T-helper 1 cell treated with Interleukin-12 subunit alpha and Interleukin-12 subunit beta and Interleukin-4 antibody, amounts not matched to agents 30 ng/mL and 1 ng/mL, for 36 hours (primary cell): ENCODE data around the gene GRK1. TPM values are rescaled to one million over a fixed set of nuclear protein-coding genes. Genes with fewer than 3 reads are reported as not detected.

ENCODE experiments used
- intact Hi-C: fragments of 100-400 bp; cut with micrococcal nuclease; formaldehyde crosslinking; loops from one replicate; pipeline ENCODE4 v1.15.1; 2024
- total RNA-seq: library from RNA; stranded (reverse); gene quantifications from 2 replicates; pipeline ENCODE4 v1.2.3, GENCODE V29; 2022

Gene GRK1
- total RNA-seq, 1 donor from 2014 or later, result 0.05 TPM

DNA sequence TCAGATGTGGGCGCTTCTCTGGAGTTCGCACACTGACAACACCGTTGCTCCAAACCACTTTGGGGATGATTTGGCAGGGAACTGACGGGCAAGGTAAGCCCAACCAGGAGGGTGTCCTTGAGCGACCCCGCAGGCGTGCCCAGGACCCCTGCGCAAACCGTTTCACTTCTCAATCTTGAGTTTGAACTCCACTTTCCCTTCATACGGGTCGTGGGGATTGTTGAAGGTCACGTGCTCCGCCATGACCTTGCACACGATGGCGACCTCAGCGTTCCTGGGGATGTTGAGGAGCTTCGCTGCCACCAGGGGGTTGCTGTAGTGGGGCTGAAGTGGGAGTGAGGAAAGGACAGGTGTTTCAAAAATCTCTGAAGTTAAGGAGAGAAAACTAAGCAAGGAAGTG lies 17.8 kb upstream of the GRK1 start:
- intact Hi-C loops, result no loop called here

DNA sequence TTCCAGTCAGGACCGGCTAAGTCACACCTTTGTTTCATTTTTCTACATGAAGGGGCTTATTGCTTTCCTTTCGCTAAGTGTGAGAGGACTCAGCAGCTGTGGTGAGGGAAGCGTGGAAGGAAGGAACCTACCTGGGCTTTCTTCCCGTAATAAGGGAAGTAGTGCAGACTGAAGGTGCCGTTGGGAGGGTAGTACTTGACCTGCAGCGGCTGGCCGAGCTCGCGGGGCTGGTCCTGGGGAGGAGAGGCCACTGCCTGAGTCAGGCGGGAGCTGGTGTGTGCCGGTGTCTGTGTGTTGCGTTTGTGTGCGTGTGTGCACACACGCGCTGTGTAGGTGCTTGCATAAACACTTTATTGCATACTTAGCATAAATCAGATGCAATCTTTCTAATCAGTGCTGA lies 16.7 kb upstream of the GRK1 start:
- intact Hi-C loops, result no loop called here

DNA sequence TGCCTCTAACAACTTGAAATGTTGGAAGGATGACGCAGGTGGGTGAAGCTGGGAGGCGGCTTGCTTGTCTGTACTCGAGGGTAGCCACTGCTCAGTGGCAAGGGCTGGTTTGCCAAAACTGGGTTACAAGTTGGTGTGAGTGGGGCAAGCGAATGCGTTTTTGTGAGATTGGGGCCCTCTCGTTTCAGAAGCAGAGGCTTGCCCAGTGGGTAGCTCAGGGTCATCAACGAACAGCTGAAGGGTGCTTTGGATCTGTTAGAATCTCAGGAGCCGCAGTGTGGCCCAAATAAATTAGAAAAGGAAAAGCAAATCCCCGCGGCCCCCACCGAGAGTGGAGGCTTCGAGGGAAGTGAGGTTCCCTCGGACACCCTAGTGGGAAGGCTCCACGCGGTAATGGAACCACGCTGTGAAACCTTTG lies 16.3 kb upstream of the GRK1 start:
- intact Hi-C loops, result no loop called here

GRCh38 chr13:113651511-113652403 lies 15.3 kb upstream of the GRK1 start:
- intact Hi-C loops, result no loop called here

DNA sequence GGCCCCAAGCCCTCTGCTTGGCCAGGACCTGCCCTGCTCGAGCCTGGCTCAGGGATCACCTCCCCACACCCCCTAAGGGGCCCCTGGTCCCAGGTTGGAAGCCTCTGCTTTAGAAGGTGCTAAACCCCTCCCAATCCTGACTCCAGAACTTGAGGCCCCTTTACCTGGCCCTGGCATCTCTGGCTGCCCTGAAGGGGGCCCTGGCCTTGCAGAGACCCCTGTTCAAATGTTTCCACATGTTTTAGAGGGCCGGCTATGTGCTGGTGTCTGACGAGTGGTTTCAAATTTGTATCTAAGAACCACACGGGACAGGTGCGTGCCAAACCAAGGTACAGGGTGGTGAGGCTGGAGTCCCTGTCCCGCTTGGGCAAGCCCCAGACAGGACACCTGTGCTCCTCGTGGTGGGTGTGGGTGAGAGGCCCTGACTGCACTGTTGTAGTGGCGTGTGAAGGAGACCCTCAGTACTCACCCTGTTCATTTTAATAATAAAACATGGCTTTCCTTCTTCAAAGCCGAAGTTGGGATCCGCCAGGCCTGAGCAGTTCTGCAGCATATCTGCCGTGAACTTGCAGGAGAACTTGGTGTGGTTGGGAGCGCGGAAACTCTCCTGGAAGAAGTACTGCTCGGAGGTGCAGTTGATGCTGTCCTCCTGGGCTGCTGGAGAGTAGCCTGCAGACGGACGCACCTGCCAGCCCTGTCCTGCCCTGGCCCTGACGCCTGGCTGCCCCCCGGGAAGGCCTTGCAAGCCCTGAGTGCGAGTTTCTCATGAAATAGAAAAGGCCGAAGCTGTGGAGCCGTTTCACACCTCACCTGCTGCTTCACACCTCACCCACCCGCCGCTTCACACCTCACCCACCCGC lies 14.4 kb upstream of the GRK1 start:
- intact Hi-C loops, result no loop called here

DNA sequence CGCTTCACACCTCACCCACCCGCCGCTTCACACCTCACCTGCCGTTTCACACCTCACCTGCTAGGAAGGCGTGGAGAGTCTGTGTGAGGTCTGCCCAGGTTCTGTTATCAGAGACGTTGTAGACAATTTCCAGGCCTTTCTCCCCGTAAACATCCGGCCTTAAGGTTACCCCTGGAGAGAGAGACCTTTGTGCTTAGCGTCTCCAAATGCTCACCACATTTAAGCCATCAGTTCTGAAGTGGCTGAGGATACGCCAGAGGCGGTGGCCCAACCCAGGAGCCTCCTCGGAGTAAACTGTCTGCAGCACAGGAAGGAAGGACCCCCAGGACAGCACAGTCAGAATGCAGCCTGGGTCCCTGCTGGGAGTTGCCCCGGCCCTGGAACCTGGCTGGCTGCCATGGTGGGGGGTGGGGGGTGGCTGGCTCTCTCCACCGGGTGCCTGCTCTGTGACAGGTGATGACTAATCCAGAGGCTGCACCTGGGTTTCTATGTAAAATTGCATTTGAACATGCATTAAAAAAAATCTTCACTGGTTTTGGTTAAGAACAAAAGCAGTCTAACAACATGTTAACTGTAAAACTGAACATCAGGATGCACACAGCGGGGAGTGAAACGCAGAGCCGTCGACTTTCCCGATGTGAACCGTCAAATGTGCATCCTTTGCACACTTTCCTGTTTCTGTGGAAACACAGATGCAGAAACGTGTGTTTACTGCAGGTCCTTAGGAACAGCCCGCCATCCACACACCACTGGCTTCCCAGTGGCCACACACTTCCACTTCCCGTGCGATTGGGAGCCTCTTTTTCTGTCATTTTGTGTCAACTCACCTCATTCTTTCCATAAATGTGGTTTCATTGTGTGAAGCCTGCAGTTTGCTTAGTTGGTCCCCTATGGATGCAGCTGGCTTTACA lies 13.5 kb upstream of the GRK1 start:
- intact Hi-C loops, result no loop called here

DNA sequence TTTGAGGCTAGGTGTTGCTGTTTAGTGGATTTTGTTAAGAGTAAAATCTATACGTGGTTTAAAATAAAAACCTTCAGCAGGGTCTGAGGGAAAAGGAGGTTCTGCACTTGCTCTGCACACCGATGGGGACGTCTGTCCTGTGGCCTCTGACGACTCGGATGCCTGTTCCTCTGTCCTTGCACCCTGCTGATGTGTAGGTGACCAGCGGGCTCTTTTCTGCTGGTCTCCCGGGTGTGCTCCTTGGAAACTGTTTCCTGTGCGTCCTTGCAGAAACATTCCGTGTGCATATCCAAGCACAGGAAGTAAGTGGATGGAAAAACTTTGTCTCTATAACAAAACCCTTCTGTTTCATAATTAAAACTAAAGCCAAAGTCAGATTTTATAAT lies 12.9 kb upstream of the GRK1 start:
- intact Hi-C loops, result no loop called here

DNA sequence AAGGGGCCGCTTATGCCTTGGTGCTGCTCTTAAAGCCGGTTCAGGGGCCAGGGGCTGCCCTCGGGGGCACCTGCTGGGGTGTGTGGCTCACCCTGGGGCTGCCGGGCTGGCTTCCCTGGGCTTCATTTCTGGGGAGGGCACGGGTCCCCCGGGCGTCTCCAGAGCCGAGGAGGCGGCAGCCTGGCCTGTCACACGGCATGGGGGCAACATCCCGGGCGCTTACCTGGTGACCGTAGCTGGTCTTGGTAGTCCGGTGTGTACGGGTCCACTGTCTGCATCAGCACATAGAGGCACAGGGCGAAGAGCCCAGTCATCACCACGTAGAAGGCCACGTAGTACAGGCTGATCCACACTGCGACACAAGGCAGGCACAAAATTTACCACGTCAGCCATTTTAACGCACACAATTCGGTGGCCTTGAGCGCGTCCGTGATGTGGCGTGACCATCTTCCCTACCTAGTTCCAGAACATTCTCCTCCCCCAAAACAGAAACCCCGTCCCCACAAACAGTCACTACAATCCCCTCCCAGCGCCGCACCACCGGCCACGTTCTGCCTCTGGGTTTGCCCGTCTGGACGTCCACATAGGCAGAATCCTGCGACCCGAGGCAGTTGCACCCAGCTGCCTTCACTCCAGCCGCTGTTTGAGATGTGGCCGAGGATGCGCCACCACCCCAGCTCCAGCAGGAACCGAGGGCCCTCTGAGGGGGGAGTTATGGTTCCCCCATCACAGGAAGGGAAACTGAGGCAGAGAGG lies 12.3 kb upstream of the GRK1 start:
- intact Hi-C loops, result no loop called here

DNA sequence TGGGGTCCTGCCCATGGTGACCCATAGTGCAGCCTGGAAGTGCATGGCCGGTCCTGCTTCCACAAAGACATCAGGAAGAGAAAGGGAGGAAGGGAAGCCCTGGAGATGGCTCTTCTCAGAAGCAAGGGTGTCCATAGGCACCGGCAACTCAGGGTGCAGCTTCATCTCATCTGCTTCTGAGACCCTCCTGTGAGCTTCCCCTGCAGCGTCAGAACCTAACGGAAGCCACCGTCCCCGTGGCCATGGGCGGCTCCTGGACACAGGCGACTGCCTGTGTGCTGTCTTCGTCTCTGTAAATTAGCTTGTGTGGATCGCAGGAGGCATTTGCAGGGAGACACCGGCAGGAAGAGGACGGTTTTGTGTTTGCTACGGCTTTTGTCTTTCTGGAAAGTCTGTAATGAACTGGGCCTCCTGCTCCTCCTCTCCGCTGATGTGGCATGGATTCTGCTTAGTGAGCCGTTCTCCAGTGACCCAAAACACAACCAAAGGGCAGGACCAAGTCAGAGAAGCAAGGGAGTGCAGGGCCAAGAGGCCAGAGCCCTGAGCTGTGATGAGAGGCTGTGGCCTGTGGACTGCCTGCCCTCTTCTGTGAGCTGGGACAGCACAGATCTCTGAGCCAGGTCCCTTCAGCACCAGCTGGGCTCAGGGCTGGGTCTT lies 11.5 kb upstream of the GRK1 start:
- intact Hi-C loops, result no loop called here

GRCh38 chr13:113656003-113656588 lies 10.9 kb upstream of the GRK1 start:
- intact Hi-C loops, result no loop called here

- intact Hi-C loops, result no loop called here
These were observed 10.0 kb upstream of the GRK1 start for GRCh38 chr13:113656831-113657671.

- intact Hi-C loops, result no loop called here
These were observed 8.9 kb upstream of the GRK1 start, which contains the start of gene ATP4B for GRCh38 chr13:113657851-113658741. Gene ATP4B, minus strand, starts transcription at chr13:113658198. Its CDS starts 54 bp downstream, at chr13:113658144.

DNA sequence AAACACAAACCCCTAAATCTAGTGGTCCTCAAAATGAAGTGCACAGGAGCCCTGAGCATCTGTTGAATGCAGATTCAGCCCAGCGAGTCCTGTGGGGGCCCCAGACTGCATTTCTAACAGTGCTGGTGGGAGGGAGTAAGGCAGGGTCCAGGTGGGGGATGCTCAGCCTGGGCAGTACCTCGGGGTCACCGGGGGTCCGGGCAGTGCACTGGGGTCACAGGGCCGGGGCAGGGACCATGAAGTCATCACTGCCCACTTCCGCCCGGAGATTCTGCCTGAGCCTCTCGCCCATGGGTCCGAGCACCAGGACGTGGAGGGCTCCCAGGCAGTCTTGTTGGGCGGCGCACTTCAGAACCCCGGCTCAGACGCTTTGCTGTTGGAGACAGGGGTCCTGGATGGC lies 8.2 kb upstream of the GRK1 start:
- intact Hi-C loops, result no loop called here

- intact Hi-C loops, result no loop called here
These were observed 7.7 kb upstream of the GRK1 start for GRCh38 chr13:113659337-113659736.

DNA sequence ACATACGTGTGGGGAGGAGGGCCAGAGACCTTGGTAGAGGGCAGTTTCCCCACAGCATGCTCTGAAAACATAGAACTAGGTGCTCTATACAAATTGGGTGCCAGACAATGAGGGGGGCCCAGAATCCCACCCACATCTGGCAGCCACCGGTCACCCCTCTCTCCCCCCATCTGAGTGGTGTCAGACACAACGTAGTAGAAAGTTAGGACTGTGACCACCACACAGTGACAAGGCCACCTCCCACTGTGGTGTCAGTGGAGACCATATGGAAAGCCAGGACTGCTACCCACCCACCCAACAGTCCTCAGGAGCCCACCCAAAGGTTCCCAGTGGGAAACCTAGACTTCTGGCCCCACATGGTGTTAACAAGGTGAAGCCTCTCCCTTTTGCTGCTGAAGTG lies 7.0 kb upstream of the GRK1 start:
- intact Hi-C loops, result no loop called here

- intact Hi-C loops, result no loop called here
These were observed 5.5 kb upstream of the GRK1 start for GRCh38 chr13:113661509-113661908.

- intact Hi-C loops, result no loop called here
These were observed 3.1 kb upstream of the GRK1 start for GRCh38 chr13:113663934-113664333.
